ENCODE results near the gene GULP1. TPM values are rescaled to one million over a fixed set of nuclear protein-coding genes. Genes with fewer than 3 reads are reported as not detected.

Gene GULP1
- total and polyA plus RNA-seq, 2 of the 13 experiments (the other 11 are each of a cell fraction or from before 2014, with no cell fraction given), result 0.15 TPM; not detected in 1

- no peaks in the 10 kb centered on the region for H4K20me1 ChIP-seq (ENCODE audit: insufficient read depth, low read length)
- POLR2A ChIA-PET, result no interaction called here
- no peaks in the 10 kb centered on the region for H3K36me3 ChIP-seq (replicated peaks in 1 of 2; ENCODE audit: control insufficient read depth in 1 of 2, insufficient read depth in 2 of 2, low read length in 2 of 2)
- H3K9ac ChIP-seq (ENCODE audit: insufficient read depth, low read depth, low read length), result no peak overlapping the region
- H2AFZ ChIP-seq (ENCODE audit: low read length), result no peak overlapping the region
- no TSS peak for BruUV-seq (replicated peaks)
- ATAC-seq, result no peak
- intact Hi-C loops (cut with micrococcal nuclease; ENCODE audit: unreplicated experiment) (no loop called here), in situ Hi-C loops (cut with HindIII; ENCODE audit: extremely low pct_ligation_motif_present, low pct_unique_long_range_greater_than_20kb) (no loop called here)
- CTCF ChIA-PET (ENCODE audit: low intra/inter-chr PET ratio, low total read pairs), result no interaction called here
- WGBS (ENCODE audit: low lambda C conversion rate), result 4% methylated on average over 2 of the region's 2 CpGs
- TF ChIP-seq ELF4 (CRISPR knock-in tag; IDR thresholded peaks at IDR 0.05; ENCODE audit: borderline replicate concordance), result no peak
- no peak for TF ChIP-seq ZNF557 (CRISPR knock-in tag; IDR thresholded peaks at IDR 0.05)
- TF ChIP-seq NFE2L2 (IDR thresholded peaks at IDR 0.05; ENCODE audit: low read length), result no peak
- no peak for TF ChIP-seq U2AF2 (IDR thresholded peaks at IDR 0.05; ENCODE audit: low read depth, low read length)
- no peak for TF ChIP-seq RCOR2 (CRISPR knock-in tag; IDR thresholded peaks at IDR 0.05)
- TF ChIP-seq NCOR1 (IDR thresholded peaks at IDR 0.05; ENCODE audit: borderline replicate concordance, low read length), result no peak
- TF ChIP-seq, protein P1, sequence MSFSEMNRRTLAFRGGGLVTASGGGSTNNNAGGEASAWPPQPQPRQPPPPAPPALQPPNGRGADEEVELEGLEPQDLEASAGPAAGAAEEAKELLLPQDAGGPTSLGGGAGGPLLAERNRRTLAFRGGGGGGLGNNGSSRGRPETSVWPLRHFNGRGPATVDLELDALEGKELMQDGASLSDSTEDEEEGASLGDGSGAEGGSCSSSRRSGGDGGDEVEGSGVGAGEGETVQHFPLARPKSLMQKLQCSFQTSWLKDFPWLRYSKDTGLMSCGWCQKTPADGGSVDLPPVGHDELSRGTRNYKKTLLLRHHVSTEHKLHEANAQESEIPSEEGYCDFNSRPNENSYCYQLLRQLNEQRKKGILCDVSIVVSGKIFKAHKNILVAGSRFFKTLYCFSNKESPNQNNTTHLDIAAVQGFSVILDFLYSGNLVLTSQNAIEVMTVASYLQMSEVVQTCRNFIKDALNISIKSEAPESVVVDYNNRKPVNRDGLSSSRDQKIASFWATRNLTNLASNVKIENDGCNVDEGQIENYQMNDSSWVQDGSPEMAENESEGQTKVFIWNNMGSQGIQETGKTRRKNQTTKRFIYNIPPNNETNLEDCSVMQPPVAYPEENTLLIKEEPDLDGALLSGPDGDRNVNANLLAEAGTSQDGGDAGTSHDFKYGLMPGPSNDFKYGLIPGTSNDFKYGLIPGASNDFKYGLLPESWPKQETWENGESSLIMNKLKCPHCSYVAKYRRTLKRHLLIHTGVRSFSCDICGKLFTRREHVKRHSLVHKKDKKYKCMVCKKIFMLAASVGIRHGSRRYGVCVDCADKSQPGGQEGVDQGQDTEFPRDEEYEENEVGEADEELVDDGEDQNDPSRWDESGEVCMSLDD (CRISPR knock-in tag; IDR thresholded peaks at IDR 0.05; ENCODE audit: borderline replicate concordance), result no peak
- no peak overlapping the region for H3K4me2 ChIP-seq (ENCODE audit: low read depth, low read length)
- H3K4me1 ChIP-seq (ENCODE audit: insufficient read depth, low read length), result no peaks in the 10 kb centered on the region
- FAIRE-seq, result no peak
- DNase-seq (ENCODE audit: low spot score), result no peak
- H3K79me2 ChIP-seq (ENCODE audit: insufficient read depth, low read length), result no peaks in the 10 kb centered on the region
- H3K27me3 ChIP-seq (ENCODE audit: control insufficient read depth in 1 of 2, insufficient read depth in 2 of 2, low read length in 2 of 2), result no peaks in the 10 kb centered on the region
- H3K27ac ChIP-seq (ENCODE audit: extremely low read length, insufficient read depth, low read length), result no peak overlapping the region
- H3K9me3 ChIP-seq (ENCODE audit: low read length), result no peaks in the 10 kb centered on the region
- no peak overlapping the region for H3K4me3 ChIP-seq (replicated peaks in 1 of 3; ENCODE audit: insufficient read depth in 1 of 3, low read depth in 2 of 3, low read length in 3 of 3)
These were observed 133.6 kb downstream of the GULP1 start for GRCh38 chr2:188425266-188425665.

- no peaks in the 10 kb centered on the region for H3K79me2 ChIP-seq (ENCODE audit: insufficient read depth, low read length)
- TF ChIP-seq FLYWCH1 (CRISPR knock-in tag; IDR thresholded peaks at IDR 0.05) (no peak), ZNF33A (CRISPR knock-in tag; IDR thresholded peaks at IDR 0.05; ENCODE audit: borderline replicate concordance) (no peak)
- TF ChIP-seq, protein P2, sequence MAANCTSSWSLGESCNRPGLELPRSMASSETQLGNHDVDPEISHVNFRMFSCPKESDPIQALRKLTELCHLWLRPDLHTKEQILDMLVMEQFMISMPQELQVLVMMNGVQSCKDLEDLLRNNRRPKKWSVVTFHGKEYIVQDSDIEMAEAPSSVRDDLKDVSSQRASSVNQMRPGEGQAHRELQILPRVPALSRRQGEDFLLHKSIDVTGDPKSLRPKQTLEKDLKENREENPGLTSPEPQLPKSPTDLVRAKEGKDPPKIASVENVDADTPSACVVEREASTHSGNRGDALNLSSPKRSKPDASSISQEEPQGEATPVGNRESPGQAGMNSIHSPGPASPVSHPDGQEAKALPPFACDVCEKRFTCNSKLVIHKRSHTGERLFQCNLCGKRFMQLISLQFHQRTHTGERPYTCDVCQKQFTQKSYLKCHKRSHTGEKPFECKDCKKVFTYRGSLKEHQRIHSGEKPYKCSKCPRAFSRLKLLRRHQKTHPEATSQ (CRISPR knock-in tag; IDR thresholded peaks at IDR 0.05; ENCODE audit: borderline replicate concordance), result no peak
- H3K4me2 ChIP-seq (ENCODE audit: low read depth, low read length), result no peak overlapping the region
- CTCF ChIA-PET (ENCODE audit: low intra/inter-chr PET ratio, low total read pairs), result no interaction called here
- in situ Hi-C loops (cut with HindIII; ENCODE audit: extremely low pct_ligation_motif_present, low pct_unique_long_range_greater_than_20kb) (no loop called here), intact Hi-C loops (cut with micrococcal nuclease; ENCODE audit: unreplicated experiment) (no loop called here)
- ATAC-seq (no peak), DNase-seq (ENCODE audit: low spot score) (no peak), FAIRE-seq (no peak)
- no peaks in the 10 kb centered on the region for H3K9me3 ChIP-seq (ENCODE audit: low read length)
- BruUV-seq (replicated peaks), result no TSS peak
- no peak overlapping the region for H3K9ac ChIP-seq (ENCODE audit: insufficient read depth, low read depth, low read length)
- no peak overlapping the region for H2AFZ ChIP-seq (ENCODE audit: low read length)
- H3K27me3 ChIP-seq (ENCODE audit: control insufficient read depth in 1 of 2, insufficient read depth in 2 of 2, low read length in 2 of 2), result no peaks in the 10 kb centered on the region
- no peak overlapping the region for H3K27ac ChIP-seq (ENCODE audit: extremely low read length, insufficient read depth, low read length)
- no peaks in the 10 kb centered on the region for H3K4me1 ChIP-seq (ENCODE audit: insufficient read depth, low read length)
- POLR2A ChIA-PET, result no interaction called here
- H3K4me3 ChIP-seq (replicated peaks in 1 of 3; ENCODE audit: insufficient read depth in 1 of 3, low read depth in 2 of 3, low read length in 3 of 3), result no peak overlapping the region
- H4K20me1 ChIP-seq (ENCODE audit: insufficient read depth, low read length), result no peaks in the 10 kb centered on the region
- WGBS (ENCODE audit: low lambda C conversion rate), result 2% methylated on average over 2 of the region's 2 CpGs
- H3K36me3 ChIP-seq (replicated peaks in 1 of 2; ENCODE audit: control insufficient read depth in 1 of 2, insufficient read depth in 2 of 2, low read length in 2 of 2), result no peaks in the 10 kb centered on the region
These were observed 134.4 kb downstream of the GULP1 start for GRCh38 chr2:188426121-188426520.

All from HepG2 (cell line).